GM12864 (cell line): ENCODE results near the gene PEX5L.
A peak's percentile ranks its signal among the peaks of the same experiment; 100 is the strongest.

Experiments
- DNase-seq: peaks from one replicate; pipeline ENCODE4 v3.0.0-alpha.2; 2011; ENCODE audit warnings: low read depth
- H3K4me3 ChIP-seq: 2 replicates; pipeline ENCODE4 v1.5.1; 2011; ENCODE audit warnings: mild to moderate bottlenecking, low read depth, low read length, control low read depth
- CTCF ChIP-seq: IDR thresholded peaks from 2 replicates; pipeline ENCODE4 v1.5.1; 2011; ENCODE audit warnings: low read depth, mild to moderate bottlenecking, moderate library complexity, low read length, control low read depth, inconsistent platforms; ENCODE audit errors: missing control alignments

The PEX5L gene

GRCh38 chr3:180049391-180049790 lies 12.7 kb upstream of the PEX5L start:
- no peak overlapping the region for H3K4me3 ChIP-seq
- no peak for TF ChIP-seq CTCF
- no peak for DNase-seq

DNA sequence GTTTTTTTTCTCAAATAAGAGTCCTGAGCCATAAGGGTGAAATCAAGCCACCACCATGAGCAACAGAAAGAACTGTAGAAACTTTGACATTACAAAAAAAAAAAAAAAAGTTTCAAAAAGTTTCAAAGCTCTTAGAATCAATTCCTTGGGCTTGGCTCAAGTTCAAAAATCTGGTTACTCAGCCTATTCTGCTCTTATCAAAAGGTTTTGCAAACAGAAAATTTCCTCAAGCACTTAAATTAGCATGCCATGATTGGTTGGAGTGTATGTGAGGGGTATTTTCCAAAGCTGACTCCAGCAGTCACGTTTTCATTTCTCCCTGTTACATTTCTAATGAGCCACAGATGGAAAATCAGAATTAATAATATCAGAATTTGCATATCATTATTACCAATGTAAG lies 12.1 kb upstream of the PEX5L start:
- DNase-seq = no peak

DNA sequence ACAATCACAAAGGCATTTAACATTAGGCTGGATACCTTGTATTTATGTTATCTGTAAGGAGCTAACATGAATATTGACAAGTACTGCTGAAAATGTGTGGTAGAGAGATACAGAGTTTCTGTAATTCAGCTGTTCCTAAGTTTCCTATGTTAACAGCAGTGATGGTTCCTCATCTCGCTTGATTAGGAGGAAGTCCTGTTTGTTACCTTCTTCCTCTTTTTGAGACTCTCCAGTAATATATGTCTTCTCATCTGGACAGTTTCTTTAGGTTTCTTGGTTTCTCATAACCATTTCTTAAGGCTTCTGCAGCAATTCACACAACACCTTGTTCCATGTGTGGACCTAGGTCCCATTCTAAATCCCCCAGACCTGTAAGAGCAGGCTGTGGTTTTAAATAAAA lies 11.4 kb upstream of the PEX5L start:
- DNase-seq = peak; percentile 35
- no peak overlapping the region for H3K4me3 ChIP-seq
- TF ChIP-seq CTCF = no peak

More for the DNA sequence above, 12.1 kb upstream of the PEX5L start:
- H3K4me3 ChIP-seq = no peak overlapping the region
- no peak for TF ChIP-seq CTCF

DNA sequence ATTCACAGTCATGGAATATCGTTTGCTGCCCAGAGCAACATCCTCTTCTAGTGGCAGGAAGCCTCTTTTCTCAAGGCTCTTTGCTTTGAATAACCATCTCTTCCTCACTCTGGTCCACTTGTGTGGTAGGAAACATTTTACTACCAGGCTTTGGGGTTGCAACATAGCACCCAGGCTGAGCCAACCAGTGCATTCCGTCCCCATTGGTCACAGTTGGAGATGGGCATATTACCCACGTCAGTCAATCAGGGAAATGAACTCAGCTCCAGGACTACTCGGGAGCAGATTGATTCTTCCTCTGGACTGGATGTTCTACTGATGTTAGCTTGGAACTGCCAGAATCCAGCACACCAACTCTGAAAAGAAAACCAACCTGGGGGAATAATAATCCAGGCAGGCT lies 4.2 kb upstream of the PEX5L start:
- no peak for DNase-seq

DNA sequence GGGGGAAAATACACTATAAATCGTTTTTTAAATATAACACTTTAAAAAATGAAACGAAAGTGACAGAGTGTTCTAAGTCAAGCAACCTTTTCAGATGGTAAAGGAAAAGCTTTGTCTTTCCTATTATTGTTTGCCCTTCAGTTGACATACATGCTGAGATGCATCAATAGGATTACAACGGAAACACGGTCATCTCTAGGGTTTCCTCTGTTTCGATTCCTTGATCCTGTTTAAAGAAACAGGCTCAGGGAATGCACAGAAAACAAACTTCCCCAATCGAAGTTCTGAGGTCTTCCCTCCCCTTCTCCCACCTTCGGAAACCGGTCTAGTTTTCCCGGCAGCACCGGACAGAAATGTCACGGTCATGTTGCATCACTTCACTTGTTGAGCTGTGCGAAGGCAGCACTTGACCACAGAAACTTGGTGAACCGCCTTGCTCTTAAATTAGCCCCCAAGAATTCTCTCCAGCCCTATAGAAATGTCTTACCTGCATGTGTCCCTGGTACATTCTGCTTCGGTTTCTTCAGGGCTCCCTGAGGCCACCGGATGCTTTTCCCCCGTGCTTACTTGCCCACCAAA lies 556 bp downstream of the PEX5L start:
- TF ChIP-seq CTCF = no peak
- no peak for DNase-seq
- peak overlapping the region; percentile 6; the same call in 1 of the 2 replicates for H3K4me3 ChIP-seq

More for the DNA sequence above, 4.2 kb upstream of the PEX5L start:
- H3K4me3 ChIP-seq = no peak overlapping the region
- TF ChIP-seq CTCF = no peak

- H3K4me3 ChIP-seq = no peak overlapping the region
- no peak for TF ChIP-seq CTCF
- DNase-seq = no peak
These were observed 9.7 kb downstream of the PEX5L start for GRCh38 chr3:180026997-180027396.

GRCh38 chr3:180018543-180018942 lies 18.2 kb downstream of the PEX5L start:
- peak; percentile 10 for DNase-seq
- no peak overlapping the region for H3K4me3 ChIP-seq
- peak; percentile 29 for TF ChIP-seq CTCF
